Psoas muscle (tissue), 8 donors: Measurements from ENCODE around the gene PITPNC1. TPM values are rescaled to one million over a fixed set of nuclear protein-coding genes. Genes with fewer than 3 reads are reported as not detected.

Experiments used
- ATAC-seq, 4 donors: fragments of 200-7000 bp; cut with Tn5 transposase; one replicate each; pipeline ENCODE4 v1.9.1; 2020; ENCODE audit warnings: moderate library complexity in 3 of 4, mild to moderate bottlenecking in 2 of 4
- DNase-seq, 2 donors: peaks; one replicate each; pipeline ENCODE4 v3.0.0-alpha.2; 2020
- H3K27ac ChIP-seq: fragments of 200-600 bp; one replicate; pipeline ENCODE4 v1.8.0; 2022
- H3K27me3 ChIP-seq, 3 donors: fragments of 200-600 bp in 1 of 3; one replicate each; pipeline versions ENCODE4 v1.6.1 to v1.8.0; 2013 to 2022; ENCODE audit warnings: low read length in 2 of 3, mild to moderate bottlenecking in 2 of 3, moderate library complexity in 1 of 3; ENCODE audit not compliant: insufficient read depth in 3 of 3
- H3K36me3 ChIP-seq, 2 donors: fragments of 200-600 bp in 1 of 2; one replicate each; pipeline versions ENCODE4 v1.6.1 to v1.8.0; 2013 to 2022; ENCODE audit warnings: low read depth in 1 of 2, mild to moderate bottlenecking in 1 of 2, moderate library complexity in 1 of 2; ENCODE audit not compliant: insufficient read depth in 1 of 2
- H3K4me1 ChIP-seq: fragments of 200-600 bp; one replicate; pipeline ENCODE4 v1.8.0; 2022
- H3K4me3 ChIP-seq: fragments of 200-600 bp; one replicate; pipeline ENCODE4 v1.8.0; 2022; ENCODE audit warnings: mild to moderate bottlenecking
- H3K9me3 ChIP-seq: fragments of 200-600 bp; one replicate; pipeline ENCODE4 v1.8.0; 2022
- WGBS, 3 donors: extraction: QIAGEN DNeasy Blood & Tissue Kit; methylation state at CpG; one replicate each; pipeline versions ENCODE4 v1.1.6 to v1.1.7; 2013; 5-methylcytosine and 5-hydroxymethylcytosine counted together
- intact Hi-C, 2 donors: fragments of 100-400 bp; cut with DNase I; formaldehyde crosslinking; loops; one replicate each; pipeline versions ENCODE4 v1.11.0 to v1.14.2; 2022
- polyA plus RNA-seq, 3 donors: library from polyadenylated mRNA; stranded (reverse); fragments of 200-250 nt; gene quantifications; one replicate each; pipeline ENCODE4 v1.2.3, GENCODE V29; 2013
- total RNA-seq, 4 donors: library from RNA; stranded (reverse); fragmentation: NEBNext Ultra II Directional in 2 of 4; extraction: Animal tissue kit (Norgen Biotek cat#: 25700) in 2 of 4; gene quantifications; one replicate each; pipeline versions ENCODE4 v1.2.1 to v1.2.4, GENCODE V29; 2021 to 2023
- TF ChIP-seq, protein P1 (sequence below): fragments of 200-600 bp; IDR thresholded peaks from one replicate; pipeline ENCODE4 v1.8.0; 2022; ENCODE audit warnings: antibody characterized with exemption
- donor health status: healthy with polysubstance abuse.
- donor health status: DM: no; HTN: no; CAD: no; lungs with moderate emphysema.
- donor health status: Bipolar disorder and iron deficiency.
- donor health status: healthy.
- donor health status: DM: yes; HTN: yes; CAD: no.
- donor health status: DM: no; HTN: no; CAD: no.
- donor health status: DM: no; HTN: no; CAD: no.
- donor health status: DM: yes; HTN: yes; CAD: no.

PITPNC1 gene
- total and polyA plus RNA-seq, 7 donors: 4.4 to 54.7 (median 6.6) TPM

DNA sequence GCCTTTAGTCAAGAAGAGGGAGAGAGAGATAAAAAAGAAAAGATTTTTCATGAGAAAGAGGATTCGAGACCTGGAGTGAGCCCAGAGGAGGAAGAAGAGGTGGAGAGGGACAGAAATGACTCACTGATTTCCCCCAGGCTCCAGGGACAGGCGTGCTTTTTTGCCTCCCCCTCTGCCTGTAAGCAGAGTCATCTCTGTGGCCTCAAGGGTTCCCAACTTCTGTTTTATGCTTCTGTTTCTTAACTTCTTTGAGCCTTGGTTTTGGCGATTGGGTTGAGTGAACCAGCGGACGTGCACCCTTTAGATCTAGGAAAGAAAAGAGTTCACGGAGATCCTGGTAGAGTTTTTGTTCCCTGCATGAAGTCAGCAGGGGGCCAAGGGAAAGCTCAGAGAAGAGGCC lies 192.8 kb downstream of the PITPNC1 start:
- TF ChIP-seq, protein P1, sequence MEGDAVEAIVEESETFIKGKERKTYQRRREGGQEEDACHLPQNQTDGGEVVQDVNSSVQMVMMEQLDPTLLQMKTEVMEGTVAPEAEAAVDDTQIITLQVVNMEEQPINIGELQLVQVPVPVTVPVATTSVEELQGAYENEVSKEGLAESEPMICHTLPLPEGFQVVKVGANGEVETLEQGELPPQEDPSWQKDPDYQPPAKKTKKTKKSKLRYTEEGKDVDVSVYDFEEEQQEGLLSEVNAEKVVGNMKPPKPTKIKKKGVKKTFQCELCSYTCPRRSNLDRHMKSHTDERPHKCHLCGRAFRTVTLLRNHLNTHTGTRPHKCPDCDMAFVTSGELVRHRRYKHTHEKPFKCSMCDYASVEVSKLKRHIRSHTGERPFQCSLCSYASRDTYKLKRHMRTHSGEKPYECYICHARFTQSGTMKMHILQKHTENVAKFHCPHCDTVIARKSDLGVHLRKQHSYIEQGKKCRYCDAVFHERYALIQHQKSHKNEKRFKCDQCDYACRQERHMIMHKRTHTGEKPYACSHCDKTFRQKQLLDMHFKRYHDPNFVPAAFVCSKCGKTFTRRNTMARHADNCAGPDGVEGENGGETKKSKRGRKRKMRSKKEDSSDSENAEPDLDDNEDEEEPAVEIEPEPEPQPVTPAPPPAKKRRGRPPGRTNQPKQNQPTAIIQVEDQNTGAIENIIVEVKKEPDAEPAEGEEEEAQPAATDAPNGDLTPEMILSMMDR: no peak
- H3K36me3 ChIP-seq: no peaks in the 10 kb centered on the region
- no peaks in the 10 kb centered on the region for H3K27me3 ChIP-seq
- intact Hi-C loops: no loop called here
- no peaks in the 10 kb centered on the region for H3K9me3 ChIP-seq
- 75 to 82% (median 77%) methylated on average over 6 of the region's 6 CpGs for WGBS, 3 donors
- H3K27ac ChIP-seq: no peak overlapping the region
- H3K4me1 ChIP-seq: no peaks in the 10 kb centered on the region
- no peak overlapping the region for H3K4me3 ChIP-seq
- DNase-seq (no peak), ATAC-seq (no peak)

DNA sequence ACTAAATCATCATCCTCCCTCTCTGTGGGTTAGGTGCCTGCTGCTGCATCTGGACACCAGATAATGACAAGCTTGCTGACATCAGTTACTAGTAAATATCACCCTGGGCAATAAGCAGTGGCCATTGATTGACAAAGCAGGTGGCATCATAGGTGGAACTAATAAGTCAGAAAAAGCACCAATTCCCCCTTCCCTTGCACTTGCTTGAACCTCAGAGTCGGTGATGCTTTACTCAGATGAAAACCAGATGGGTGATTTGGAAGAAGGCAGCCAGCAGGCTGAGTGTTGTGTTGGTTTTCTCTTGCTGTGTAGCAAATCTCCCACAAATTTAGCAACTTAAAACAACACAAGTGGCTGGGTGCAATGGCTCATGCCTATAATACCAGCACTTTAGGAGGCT lies 193.7 kb downstream of the PITPNC1 start:
- ATAC-seq (no peak), DNase-seq (no peak)
- Histone ChIP-seq H3K27me3 (no peaks in the 10 kb centered on the region), H3K36me3 (no peaks in the 10 kb centered on the region), H3K4me3 (no peak overlapping the region), H3K4me1 (no peaks in the 10 kb centered on the region), H3K27ac (no peak overlapping the region), H3K9me3 (no peaks in the 10 kb centered on the region)
- TF ChIP-seq, protein P1: no peak
- intact Hi-C loops: no loop called here
- 36 to 63% (median 58%) methylated on average over 1 of the region's 1 CpG for WGBS, 3 donors

DNA sequence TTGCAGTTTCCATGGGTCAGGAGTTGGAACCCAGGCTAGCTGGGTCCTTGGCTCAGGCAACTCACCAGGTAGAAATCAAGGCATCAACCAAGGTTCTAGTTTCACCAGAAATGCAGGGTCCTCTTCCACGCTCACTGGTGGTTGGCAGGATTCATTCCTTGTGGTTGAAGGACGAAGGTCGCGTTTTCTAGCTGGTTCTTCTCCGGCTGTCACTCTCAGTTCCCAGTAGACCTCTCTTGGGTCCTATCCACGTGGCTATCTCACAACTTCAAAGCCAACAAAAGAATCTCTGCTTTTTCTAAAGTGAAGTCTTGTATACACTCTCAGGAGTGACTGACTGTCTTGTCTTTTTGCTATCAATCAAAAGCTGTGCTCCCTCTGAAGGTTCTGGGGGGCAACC lies 194.4 kb downstream of the PITPNC1 start:
- 68 to 88% (median 71%) methylated on average over 6 of the region's 6 CpGs for WGBS, 3 donors
- H3K27ac ChIP-seq: no peak overlapping the region

DNA sequence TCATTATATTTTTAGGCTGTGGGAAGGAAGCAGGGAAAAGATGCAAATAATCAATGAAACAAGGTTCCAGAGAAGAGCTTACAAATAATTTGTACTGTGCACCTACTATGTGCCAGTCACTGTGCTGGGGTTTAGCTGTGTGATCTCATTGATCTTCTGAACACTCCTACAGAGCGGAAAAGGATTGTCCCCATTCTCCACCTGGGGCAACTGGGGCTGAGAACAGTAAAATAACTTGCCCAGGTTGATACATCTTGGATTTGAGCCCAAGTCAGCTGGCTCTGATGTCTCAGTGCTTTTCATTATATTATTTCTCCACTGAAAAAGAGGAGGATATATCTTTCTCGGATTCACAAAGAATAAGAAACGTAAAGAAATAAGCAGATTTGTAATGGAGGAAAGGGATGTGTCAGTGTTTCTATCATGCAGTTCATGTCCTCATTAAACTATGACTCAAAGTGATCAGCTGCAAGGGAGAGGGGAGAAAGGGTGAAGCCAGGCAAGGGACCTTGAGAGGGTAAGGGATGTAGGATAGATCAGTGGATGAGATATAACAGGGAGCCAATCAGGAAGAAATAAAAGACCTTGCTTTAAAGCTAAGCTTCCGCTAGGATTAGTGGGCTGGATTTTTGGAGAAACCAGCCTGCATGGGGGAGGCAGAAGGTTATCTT lies 197.0 kb downstream of the PITPNC1 start:
- 90 to 99% (median 94%) methylated on average over 4 of the region's 4 CpGs for WGBS, 3 donors
- H3K4me1 ChIP-seq: no peaks in the 10 kb centered on the region
- no peak for ATAC-seq
- DNase-seq: no peak
- H3K27me3 ChIP-seq: no peaks in the 10 kb centered on the region
- no peak overlapping the region for H3K4me3 ChIP-seq
- H3K9me3 ChIP-seq: no peaks in the 10 kb centered on the region
- no peaks in the 10 kb centered on the region for H3K36me3 ChIP-seq
- TF ChIP-seq, protein P1: no peak
- no peak overlapping the region for H3K27ac ChIP-seq
- intact Hi-C loops: no loop called here

More for the DNA sequence above, 194.4 kb downstream of the PITPNC1 start:
- H3K27me3 ChIP-seq: no peaks in the 10 kb centered on the region
- ATAC-seq (no peak), DNase-seq (no peak)
- no peaks in the 10 kb centered on the region for H3K36me3 ChIP-seq
- TF ChIP-seq, protein P1: no peak
- no peaks in the 10 kb centered on the region for H3K9me3 ChIP-seq
- no peaks in the 10 kb centered on the region for H3K4me1 ChIP-seq
- intact Hi-C loops: no loop called here
- no peak overlapping the region for H3K4me3 ChIP-seq
